ENCODE data around the gene KIF12.

Gene KIF12

GRCh38 chr9:114123031-114123977, 24.2 kb upstream of the KIF12 start:
- no peak for FAIRE-seq

- FAIRE-seq = no peak
These were observed 23.3 kb upstream of the KIF12 start for GRCh38 chr9:114122136-114123027.

- no peak for FAIRE-seq
These were observed 22.4 kb upstream of the KIF12 start for GRCh38 chr9:114121227-114122135.

GRCh38 chr9:114120192-114121014, 21.3 kb upstream of the KIF12 start:
- FAIRE-seq = no peak

GRCh38 chr9:114119242-114120191, 20.4 kb upstream of the KIF12 start:
- no peak for FAIRE-seq

- FAIRE-seq = no peak
These were observed 19.1 kb upstream of the KIF12 start for GRCh38 chr9:114117996-114118830.

- no peak for FAIRE-seq
These were observed 18.5 kb upstream of the KIF12 start for GRCh38 chr9:114117614-114117995.

GRCh38 chr9:114116126-114116747, 17.1 kb upstream of the KIF12 start:
- no peak for FAIRE-seq

- FAIRE-seq = no peak
These were observed 16.6 kb upstream of the KIF12 start for GRCh38 chr9:114115654-114116125.

- no peak for FAIRE-seq
These were observed 15.3 kb upstream of the KIF12 start for GRCh38 chr9:114114364-114114763.

- no peak for FAIRE-seq
These were observed 13.9 kb upstream of the KIF12 start for GRCh38 chr9:114112778-114113584.

- no peak for FAIRE-seq
These were observed 13.2 kb upstream of the KIF12 start for GRCh38 chr9:114112325-114112724.

GRCh38 chr9:114110180-114110579, 11.1 kb upstream of the KIF12 start:
- FAIRE-seq = no peak

GRCh38 chr9:114109124-114109523, 10.0 kb upstream of the KIF12 start:
- FAIRE-seq = no peak

GRCh38 chr9:114108016-114108833, 9.1 kb upstream of the KIF12 start:
- peak; percentile 63 for FAIRE-seq

- FAIRE-seq = no peak
These were observed 8.4 kb upstream of the KIF12 start for GRCh38 chr9:114107286-114108001.

Data from G401.6 (cell line).